Measurements from ENCODE around the gene MRPS11. TPM values are rescaled to one million over a fixed set of nuclear protein-coding genes. Genes with fewer than 3 reads are reported as not detected.

Gene MRPS11
- total RNA-seq: 38.1 to 46.7 TPM (median 42.0 TPM) in 3 replicates
- long read RNA-seq, transcript MRPS11-201 (6 exons, 3,644 nt): major isoform, 22 of 35 reads
- long read RNA-seq, partial matches to known transcripts: 1 of 35 reads
- long read RNA-seq, other reads (novel, unspliced or antisense): 11 of 35 reads

DNA sequence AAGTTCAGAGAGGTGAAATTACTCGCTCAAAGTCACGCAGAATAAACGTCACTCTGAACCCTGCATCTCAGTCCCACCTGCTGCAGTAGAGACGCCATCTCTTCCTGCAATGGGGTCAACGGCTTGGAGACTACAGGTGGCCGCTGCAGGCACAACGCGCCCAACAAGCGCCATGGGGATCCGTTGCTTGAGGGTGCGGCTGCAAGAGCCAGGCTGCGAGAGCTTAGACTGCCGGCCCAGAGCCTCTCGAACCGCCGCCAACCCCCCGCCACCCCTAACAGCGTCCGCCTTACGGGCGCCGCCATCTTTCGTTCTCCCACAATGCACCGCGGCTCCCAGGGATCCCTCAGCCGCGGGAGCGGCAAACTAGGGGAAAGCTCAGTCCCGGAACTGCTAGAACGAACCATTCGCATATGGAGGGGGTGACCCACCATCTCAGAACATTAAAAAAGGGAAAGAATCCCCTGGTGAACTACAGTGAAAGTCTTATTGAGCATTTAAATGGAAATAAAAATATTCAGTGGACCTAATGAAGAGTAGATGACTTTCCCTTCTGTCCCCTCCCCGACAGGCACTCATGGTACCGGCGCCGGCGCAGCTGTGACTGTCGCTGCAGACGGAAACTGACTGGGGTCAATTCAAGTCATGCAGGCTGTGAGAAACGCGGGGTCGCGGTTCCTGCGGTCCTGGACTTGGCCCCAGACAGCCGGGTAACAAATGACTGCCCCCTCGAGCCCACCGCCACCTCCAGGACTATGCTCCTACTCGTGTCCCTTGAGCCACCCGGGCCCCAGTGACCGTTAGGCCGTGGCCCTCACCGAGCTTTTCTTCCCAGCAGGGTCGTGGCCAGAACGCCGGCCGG is at the start of gene MRPS11, which contains the start of gene MRPL46:
Gene MRPS11, plus strand, starts transcription at position 636 of the 862 bp plus-strand sequence. Its CDS starts 10 bp downstream, at position 646.
Gene MRPL46, minus strand, starts transcription at position 316 of the 862 bp plus-strand sequence. Its CDS starts 11 bp downstream, at position 305.
- Mint-ChIP-seq H3K27me3 (ENCODE audit: low read depth) (no peaks in the 10 kb centered on the region), H3K9me3 (ENCODE audit: low read depth) (no peaks in the 10 kb centered on the region), H3K4me1 (ENCODE audit: low read depth) (peaks cover 16% of the 10 kb centered on the region), H3K4me3 (ENCODE audit: unreplicated experiment) (peak within 1 kb of the TSS; percentile 89), H3K27ac (ENCODE audit: unreplicated experiment) (peak within 1 kb of the TSS; percentile 99), H3K36me3 (ENCODE audit: low read depth) (peaks cover 7% of the 10 kb centered on the region)
- no peak for TF ChIP-seq CTCF (IDR thresholded peaks at IDR 0.05)
- peak; percentile 95 for DNase-seq (ENCODE audit: low spot score)

DNA sequence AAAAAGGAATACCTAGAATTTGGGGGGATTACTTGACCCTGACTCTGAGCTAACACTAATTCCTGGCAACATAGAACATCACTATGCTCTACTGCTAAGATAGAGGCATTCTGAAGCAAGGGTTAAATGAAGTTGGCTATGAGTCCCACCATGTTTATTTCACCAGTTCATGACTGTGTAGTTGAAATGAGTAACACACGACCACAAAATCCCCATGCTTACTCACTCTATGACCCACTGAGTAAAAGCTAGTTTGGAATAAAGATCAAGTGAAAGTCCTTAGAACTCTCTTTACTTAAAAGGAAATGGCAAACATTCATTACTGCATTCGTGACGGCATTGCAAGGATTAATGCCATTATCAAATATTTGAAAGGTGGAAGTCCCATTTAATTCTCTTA is 47.7 kb upstream of the MRPS11 start:
- no peak overlapping the region for H3K27ac Mint-ChIP-seq (ENCODE audit: unreplicated experiment)
- H3K4me3 Mint-ChIP-seq (ENCODE audit: unreplicated experiment): no peak overlapping the region
- no peaks in the 10 kb centered on the region for H3K36me3 Mint-ChIP-seq (ENCODE audit: low read depth)
- H3K4me1 Mint-ChIP-seq (ENCODE audit: low read depth): no peaks in the 10 kb centered on the region
- peaks cover 17% of the 10 kb centered on the region for H3K27me3 Mint-ChIP-seq (ENCODE audit: low read depth)
- H3K9me3 Mint-ChIP-seq (ENCODE audit: low read depth): no peaks in the 10 kb centered on the region
- no peak for TF ChIP-seq CTCF (IDR thresholded peaks at IDR 0.05)
- DNase-seq (ENCODE audit: low spot score): no peak

DNA sequence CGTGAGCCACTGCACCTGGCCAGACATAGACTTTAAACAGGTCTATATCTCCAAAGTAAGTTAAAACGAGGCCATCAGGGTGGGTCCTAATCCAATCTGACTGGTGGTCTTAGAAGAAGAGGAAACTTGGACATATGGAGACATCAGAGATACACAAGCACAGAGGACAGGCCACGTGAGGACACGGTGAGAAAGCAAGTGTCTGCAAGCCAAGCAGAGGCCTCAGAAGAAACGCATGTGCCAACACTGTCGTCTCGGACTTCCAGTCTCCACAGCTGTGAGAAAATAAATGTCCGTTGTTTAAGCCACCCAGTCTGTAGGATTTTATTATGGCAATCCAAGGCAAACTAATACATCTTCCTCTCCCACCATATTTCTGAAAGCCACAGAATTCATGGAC is 44.2 kb upstream of the MRPS11 start:
- no peak for DNase-seq (ENCODE audit: low spot score)
- Mint-ChIP-seq H3K36me3 (ENCODE audit: low read depth) (no peaks in the 10 kb centered on the region), H3K4me3 (ENCODE audit: unreplicated experiment) (no peak overlapping the region), H3K9me3 (ENCODE audit: low read depth) (no peaks in the 10 kb centered on the region), H3K27me3 (ENCODE audit: low read depth) (peaks cover 28% of the 10 kb centered on the region), H3K27ac (ENCODE audit: unreplicated experiment) (no peak overlapping the region), H3K4me1 (ENCODE audit: low read depth) (no peaks in the 10 kb centered on the region)
- no peak for TF ChIP-seq CTCF (IDR thresholded peaks at IDR 0.05)

GRCh38 chr15:88426304-88426703 is 41.2 kb upstream of the MRPS11 start:
- peaks cover 36% of the 10 kb centered on the region for H3K27me3 Mint-ChIP-seq (ENCODE audit: low read depth)
- TF ChIP-seq CTCF (IDR thresholded peaks at IDR 0.05): no peak
- H3K4me3 Mint-ChIP-seq (ENCODE audit: unreplicated experiment): no peak overlapping the region
- no peak overlapping the region for H3K27ac Mint-ChIP-seq (ENCODE audit: unreplicated experiment)
- DNase-seq (ENCODE audit: low spot score): no peak
- H3K9me3 Mint-ChIP-seq (ENCODE audit: low read depth): no peaks in the 10 kb centered on the region
- no peaks in the 10 kb centered on the region for H3K36me3 Mint-ChIP-seq (ENCODE audit: low read depth)
- no peaks in the 10 kb centered on the region for H3K4me1 Mint-ChIP-seq (ENCODE audit: low read depth)

- Mint-ChIP-seq H3K27ac (ENCODE audit: unreplicated experiment) (no peak overlapping the region), H3K27me3 (ENCODE audit: low read depth) (peaks cover 37% of the 10 kb centered on the region), H3K9me3 (ENCODE audit: low read depth) (no peaks in the 10 kb centered on the region), H3K36me3 (ENCODE audit: low read depth) (no peaks in the 10 kb centered on the region), H3K4me3 (ENCODE audit: unreplicated experiment) (no peak overlapping the region), H3K4me1 (ENCODE audit: low read depth) (no peaks in the 10 kb centered on the region)
- DNase-seq (ENCODE audit: low spot score): no peak
- no peak for TF ChIP-seq CTCF (IDR thresholded peaks at IDR 0.05)
Measured at GRCh38 chr15:88428053-88428452, 39.5 kb upstream of the MRPS11 start.

Measured in chondrocyte (in vitro differentiated cells).